ENCODE measurements around the gene ADAM10. TPM values are rescaled to one million over a fixed set of nuclear protein-coding genes. Genes with fewer than 3 reads are reported as not detected.
"Not testable (repeated sequence)": the region's sequence is repeated elsewhere in the genome, so short reads cannot be mapped to it uniquely, and the experiment has no call there.

ADAM10 gene
- polyA plus RNA-seq, 1 of the 3 experiments (the other 2 are of a cell fraction), result 83.5 TPM

GRCh38 chr15:58620268-58620667 is 129.2 kb downstream of the ADAM10 start:
- H2AFZ ChIP-seq (ENCODE audit: low read depth); H3K9me3 ChIP-seq; H4K20me1 ChIP-seq (ENCODE audit: insufficient read depth); H3F3A ChIP-seq (replicated peaks; ENCODE audit: insufficient read depth); H3K27me3 ChIP-seq (ENCODE audit: insufficient read depth); DNase-seq; CTCF ChIA-PET; H3K4me2 ChIP-seq; H3K79me2 ChIP-seq (ENCODE audit: insufficient read depth); H3K4me1 ChIP-seq (ENCODE audit: control insufficient read depth in 1 of 2, insufficient read depth in 2 of 2, low read depth in 1 of 2, low read length in 1 of 2); H3K27ac ChIP-seq (ENCODE audit: low read depth in 2 of 2, low read length in 1 of 2); POLR2A ChIA-PET; H3K9me2 ChIP-seq; H3K4me3 ChIP-seq (ENCODE audit: low read depth in 2 of 2, low read length in 1 of 2); H3K9ac ChIP-seq: not testable (repeated sequence)
- H3K36me3 ChIP-seq (replicated peaks in 1 of 2; ENCODE audit: control insufficient read depth in 1 of 2, insufficient read depth in 2 of 2, low read length in 1 of 2), result peaks cover 0 to 34% of the 10 kb centered on the region in 2 experiments

DNA sequence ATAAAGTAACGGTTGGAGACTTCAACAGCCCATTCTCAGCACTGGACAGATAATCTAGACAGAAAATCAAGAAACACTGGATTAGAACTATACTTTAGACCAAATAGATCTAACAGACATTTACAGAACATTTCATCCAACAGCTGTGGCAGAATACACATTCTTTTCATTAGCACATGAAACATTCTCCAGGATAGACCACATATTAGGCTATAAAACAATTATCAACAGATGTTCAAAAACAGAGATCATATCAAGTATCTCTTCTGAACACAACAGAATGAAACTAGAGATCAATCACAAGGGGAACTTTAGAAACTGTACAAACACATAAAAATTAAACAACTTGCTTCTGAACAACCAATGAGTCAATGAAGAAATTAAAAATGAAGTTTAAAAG is 133.3 kb downstream of the ADAM10 start:
- H3K27ac ChIP-seq (ENCODE audit: low read depth in 2 of 2, low read length in 1 of 2), result no peak overlapping the region
- no peaks in the 10 kb centered on the region for H3K27me3 ChIP-seq (ENCODE audit: insufficient read depth)
- no peaks in the 10 kb centered on the region; a peak in 1 of 4 replicates for H3K4me1 ChIP-seq (ENCODE audit: control insufficient read depth in 1 of 2, insufficient read depth in 2 of 2, low read depth in 1 of 2, low read length in 1 of 2)
- peaks cover 5% of the 10 kb centered on the region for H3F3A ChIP-seq (replicated peaks; ENCODE audit: insufficient read depth)
- H3K9ac ChIP-seq, result no peak overlapping the region
- peaks cover 4 to 47% of the 10 kb centered on the region in 2 experiments for H3K36me3 ChIP-seq (replicated peaks in 1 of 2; ENCODE audit: control insufficient read depth in 1 of 2, insufficient read depth in 2 of 2, low read length in 1 of 2)
- CTCF ChIA-PET, result interaction anchor here (1.0 kb wide), 1 partner anchor 9 kb away, joined by 3 read pairs; no protein-coding TSS in a partner anchor
- H3K4me3 ChIP-seq (ENCODE audit: low read depth in 2 of 2, low read length in 1 of 2), result no peak overlapping the region
- POLR2A ChIA-PET, result no interaction called here
- no peak for DNase-seq
- TF ChIP-seq EP300 (IDR thresholded peaks at IDR 0.05; ENCODE audit: borderline replicate concordance in 1 of 2, low read depth in 1 of 2, low read length in 1 of 2), result peak in 1 of 2 experiments; percentile 27; a peak in 1 of 4 replicates
- TF ChIP-seq, protein P1, sequence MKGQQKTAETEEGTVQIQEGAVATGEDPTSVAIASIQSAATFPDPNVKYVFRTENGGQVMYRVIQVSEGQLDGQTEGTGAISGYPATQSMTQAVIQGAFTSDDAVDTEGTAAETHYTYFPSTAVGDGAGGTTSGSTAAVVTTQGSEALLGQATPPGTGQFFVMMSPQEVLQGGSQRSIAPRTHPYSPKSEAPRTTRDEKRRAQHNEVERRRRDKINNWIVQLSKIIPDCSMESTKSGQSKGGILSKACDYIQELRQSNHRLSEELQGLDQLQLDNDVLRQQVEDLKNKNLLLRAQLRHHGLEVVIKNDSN (IDR thresholded peaks at IDR 0.05; ENCODE audit: borderline replicate concordance, low read depth), result no peak
- H3K9me3 ChIP-seq, result peaks cover 10% of the 10 kb centered on the region; the same call in 1 of the 2 replicates
- H3K9me2 ChIP-seq, result no peaks in the 10 kb centered on the region
- H3K4me2 ChIP-seq, result no peak overlapping the region
- WGBS (ENCODE audit: low lambda C conversion rate), result 87% methylated on average over 1 of the region's 1 CpG
- no peak overlapping the region for H2AFZ ChIP-seq (ENCODE audit: low read depth)
- no peaks in the 10 kb centered on the region for H4K20me1 ChIP-seq (ENCODE audit: insufficient read depth)
- peaks cover 3% of the 10 kb centered on the region; the same call in 1 of the 2 replicates for H3K79me2 ChIP-seq (ENCODE audit: insufficient read depth)

- Histone ChIP-seq H3K9me2 (no peaks in the 10 kb centered on the region), H3K4me3 (ENCODE audit: low read depth in 2 of 2, low read length in 1 of 2) (no peak overlapping the region), H3F3A (replicated peaks; ENCODE audit: insufficient read depth) (peaks cover 3% of the 10 kb centered on the region), H2AFZ (ENCODE audit: low read depth) (no peak overlapping the region), H3K27ac (ENCODE audit: low read depth in 2 of 2, low read length in 1 of 2) (no peak overlapping the region), H3K4me2 (no peak overlapping the region), H3K79me2 (ENCODE audit: insufficient read depth) (peaks cover 3% of the 10 kb centered on the region; the same call in 1 of the 2 replicates), H3K9me3 (peaks cover 10% of the 10 kb centered on the region; the same call in 1 of the 2 replicates), H3K36me3 (replicated peaks in 1 of 2; ENCODE audit: control insufficient read depth in 1 of 2, insufficient read depth in 2 of 2, low read length in 1 of 2) (peaks cover 27 to 34% of the 10 kb centered on the region in 2 experiments), H3K4me1 (ENCODE audit: control insufficient read depth in 1 of 2, insufficient read depth in 2 of 2, low read depth in 1 of 2, low read length in 1 of 2) (no peaks in the 10 kb centered on the region; a peak in 1 of 4 replicates), H4K20me1 (ENCODE audit: insufficient read depth) (no peaks in the 10 kb centered on the region), H3K9ac (no peak overlapping the region), H3K27me3 (ENCODE audit: insufficient read depth) (no peaks in the 10 kb centered on the region)
- WGBS (ENCODE audit: low lambda C conversion rate), result 91% methylated on average over 6 of the region's 6 CpGs
- TF ChIP-seq RFX5 (IDR thresholded peaks at IDR 0.05; ENCODE audit: low read length) (no peak), TCF12 (IDR thresholded peaks at IDR 0.05) (no peak), CHD2 (IDR thresholded peaks at IDR 0.05; ENCODE audit: low read length, partially characterized antibody) (no peak), GABPA (IDR thresholded peaks at IDR 0.05; ENCODE audit: low read depth) (no peak), FOSL2 (IDR thresholded peaks at IDR 0.05; ENCODE audit: borderline replicate concordance, low read depth) (no peak), CTCF (IDR thresholded peaks at IDR 0.05) (no peak)
- CTCF ChIA-PET, result interaction anchor here (1.4 kb wide), 1 partner anchor 16 kb away, joined by 3 read pairs; no protein-coding TSS in a partner anchor
- POLR2A ChIA-PET, result no interaction called here
- no peak for DNase-seq
These were observed 137.5 kb downstream of the ADAM10 start for GRCh38 chr15:58611731-58612676.

All from SK-N-SH (cell line).